GM21360 (cell line): Measurements from ENCODE around the gene TMEM198.

Source experiments
- ATAC-seq: cut with Tn5 transposase; IDR thresholded peaks from one replicate; pipeline ENCODE4 v1.9.1; 2021; ENCODE audit warnings: mild to moderate bottlenecking, moderate library complexity; ENCODE audit not compliant: unreplicated experiment

Gene TMEM198

DNA sequence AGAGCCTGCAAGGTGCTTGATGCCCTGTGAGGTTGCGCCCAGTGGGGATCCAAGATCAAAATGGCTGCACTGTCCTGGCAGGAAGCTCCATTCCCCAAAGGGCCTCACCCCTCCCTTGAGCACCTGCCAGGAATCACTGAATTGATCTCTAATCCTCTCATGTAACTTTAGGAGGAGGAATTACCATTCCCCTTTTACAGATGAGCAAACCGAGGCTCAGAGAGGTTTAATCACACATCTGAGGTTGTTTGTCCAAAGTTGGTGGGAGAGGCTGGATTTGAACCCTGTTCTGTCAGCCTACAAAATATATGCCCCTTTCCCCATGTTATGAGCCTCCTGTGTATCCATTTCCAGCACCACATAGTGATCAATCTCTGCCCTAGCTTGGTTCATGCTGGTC is 19.0 kb upstream of the TMEM198 start:
- ATAC-seq, result no peak

DNA sequence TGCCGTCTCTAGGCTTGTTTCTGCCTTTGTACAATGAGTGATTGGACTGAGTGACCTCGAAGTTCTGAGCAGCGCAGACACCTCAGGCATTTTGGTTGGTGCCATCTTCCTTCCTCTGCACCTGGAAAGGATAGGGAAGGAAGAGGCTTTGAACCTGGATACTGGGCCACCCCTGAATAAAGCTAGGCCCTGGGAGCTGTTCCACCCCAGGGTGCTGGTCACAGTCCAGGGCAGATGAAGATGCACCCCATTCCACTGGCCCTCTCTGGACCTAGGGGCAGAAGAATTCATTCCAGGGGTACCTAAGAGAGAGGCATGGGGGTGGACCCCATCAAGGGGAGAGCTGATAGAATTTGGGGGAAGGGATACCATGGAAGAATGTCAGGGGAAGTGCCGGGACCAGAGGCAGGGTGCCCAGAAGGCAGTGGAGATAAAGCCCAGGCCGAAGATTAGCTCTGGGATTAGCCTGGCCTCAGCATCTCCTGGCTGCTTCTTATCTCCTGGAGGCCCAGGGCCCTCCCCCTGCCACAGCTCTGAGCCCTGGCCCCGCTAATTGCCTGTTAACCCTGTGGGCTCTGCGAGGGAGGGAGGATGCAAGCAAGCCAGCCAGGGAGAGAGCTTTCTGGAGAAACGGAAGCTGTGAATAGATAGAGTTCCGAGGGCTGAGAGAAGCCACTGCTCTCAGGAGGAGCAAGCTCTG is 18.1 kb upstream of the TMEM198 start:
- ATAC-seq, result no peak

DNA sequence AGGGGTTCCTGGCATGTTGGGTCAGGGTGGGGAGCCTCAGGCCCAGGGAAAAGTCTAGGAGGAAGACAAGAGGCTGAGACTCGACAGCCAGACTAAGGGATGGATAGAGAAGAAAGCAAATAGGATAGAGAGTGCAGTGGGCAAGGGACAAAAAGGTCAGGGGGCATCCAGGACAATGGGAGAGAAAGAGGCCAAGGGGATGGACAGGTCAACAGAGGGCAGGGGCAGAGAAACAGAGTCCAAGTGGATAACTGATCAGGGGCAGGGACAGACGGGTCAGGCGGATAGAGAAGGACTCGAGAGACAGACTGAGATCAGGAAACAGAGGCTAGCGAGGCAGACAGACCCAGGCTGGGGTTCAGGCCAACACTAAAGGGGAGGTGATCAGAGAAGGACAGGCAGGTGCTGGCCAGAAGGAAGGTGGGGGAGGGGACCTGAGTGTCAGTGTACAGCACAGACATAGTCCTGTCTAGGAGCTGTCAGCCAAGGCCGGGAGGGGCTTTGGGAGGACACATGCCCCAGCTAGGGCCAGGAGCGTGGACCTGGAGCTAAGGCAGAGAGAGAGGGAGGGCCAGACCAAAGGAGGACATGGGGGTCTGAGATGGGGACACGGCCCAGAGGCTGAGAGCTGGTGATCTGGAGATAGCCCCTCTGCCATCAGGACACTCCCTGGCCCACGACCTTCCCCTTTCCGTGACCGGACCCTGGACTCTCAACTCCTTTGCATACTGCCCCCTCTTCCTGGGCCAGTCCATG is 17.3 kb upstream of the TMEM198 start:
- ATAC-seq, result no peak

DNA sequence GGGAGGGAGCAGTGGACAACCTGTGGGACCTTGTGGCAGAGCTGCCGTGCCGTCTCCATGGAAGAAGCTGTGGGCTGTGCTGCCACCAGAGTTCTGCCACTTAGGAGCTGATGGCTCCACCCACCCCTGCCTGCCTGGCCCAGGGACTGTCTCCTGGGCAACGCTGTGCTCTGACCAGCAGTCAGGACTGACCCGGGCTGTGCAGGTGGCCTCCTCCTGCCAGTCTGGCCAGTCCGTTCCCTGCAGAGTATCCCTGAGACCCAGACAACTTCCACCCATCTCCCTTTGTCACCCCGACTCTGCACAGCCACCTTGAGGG is 16.8 kb upstream of the TMEM198 start:
- ATAC-seq, result no peak

DNA sequence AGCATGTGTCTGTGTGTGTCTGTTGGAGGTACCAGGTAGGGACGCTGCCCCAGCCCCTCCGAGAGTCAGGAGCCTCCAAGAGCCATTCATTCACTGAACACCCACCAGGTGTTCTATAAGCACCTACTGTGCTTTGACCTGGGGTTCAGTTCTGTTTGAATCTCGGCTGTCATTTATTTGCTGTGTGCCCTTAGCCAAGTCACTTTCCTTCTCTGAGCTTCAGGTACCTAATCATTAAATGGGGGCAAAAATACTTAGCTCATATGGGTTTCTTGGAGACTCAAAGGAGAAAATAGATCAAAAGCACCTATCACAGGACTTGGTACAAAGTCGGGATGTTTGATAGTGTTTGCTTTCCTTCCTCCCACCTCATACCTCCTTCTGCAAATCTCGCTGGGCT is 16.4 kb upstream of the TMEM198 start:
- no peak for ATAC-seq

DNA sequence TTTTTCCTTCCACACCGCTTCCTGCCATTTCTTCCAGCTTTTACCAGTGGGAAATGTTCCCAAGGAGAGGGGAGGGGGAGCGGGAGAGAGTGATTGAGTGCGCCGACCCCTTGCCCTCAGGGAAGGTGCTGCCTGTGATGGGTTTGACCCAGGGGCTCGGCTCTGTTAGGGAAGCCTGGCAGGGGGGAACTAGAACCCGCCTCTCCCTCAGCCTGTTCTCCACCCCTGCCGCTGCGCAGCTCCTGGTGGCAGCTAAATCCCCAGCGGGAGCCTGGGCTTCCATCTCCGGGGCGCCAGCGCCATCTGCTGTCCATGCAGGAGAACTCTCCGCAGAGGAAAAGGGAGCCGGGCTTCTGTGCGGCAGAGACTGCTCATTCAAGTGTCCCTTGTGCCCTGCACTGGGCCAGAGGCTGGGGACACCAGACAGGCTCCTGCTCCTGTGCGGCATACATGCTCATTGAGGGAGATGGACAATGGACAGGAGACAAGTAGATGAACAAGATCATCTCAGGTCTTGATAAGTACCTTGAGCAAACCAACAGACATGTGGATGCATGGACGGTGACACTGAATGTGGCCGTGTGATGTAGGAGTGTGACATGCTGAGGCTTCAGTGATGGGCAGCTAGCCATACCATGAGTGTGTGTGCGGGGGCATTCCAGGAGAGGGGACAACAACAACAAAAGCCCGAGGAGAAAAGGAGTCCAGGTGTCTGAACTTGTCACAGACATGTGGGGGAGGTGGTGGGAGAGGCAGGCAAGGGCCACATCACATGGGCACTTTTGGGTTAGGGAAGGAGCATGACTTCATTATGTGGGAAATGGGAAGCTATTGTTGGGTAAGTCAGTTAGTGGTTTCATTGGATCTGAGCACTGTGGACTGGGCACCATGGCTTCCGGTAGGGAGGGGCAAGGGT is 13.5 kb upstream of the TMEM198 start:
- peak; percentile 60 for ATAC-seq

DNA sequence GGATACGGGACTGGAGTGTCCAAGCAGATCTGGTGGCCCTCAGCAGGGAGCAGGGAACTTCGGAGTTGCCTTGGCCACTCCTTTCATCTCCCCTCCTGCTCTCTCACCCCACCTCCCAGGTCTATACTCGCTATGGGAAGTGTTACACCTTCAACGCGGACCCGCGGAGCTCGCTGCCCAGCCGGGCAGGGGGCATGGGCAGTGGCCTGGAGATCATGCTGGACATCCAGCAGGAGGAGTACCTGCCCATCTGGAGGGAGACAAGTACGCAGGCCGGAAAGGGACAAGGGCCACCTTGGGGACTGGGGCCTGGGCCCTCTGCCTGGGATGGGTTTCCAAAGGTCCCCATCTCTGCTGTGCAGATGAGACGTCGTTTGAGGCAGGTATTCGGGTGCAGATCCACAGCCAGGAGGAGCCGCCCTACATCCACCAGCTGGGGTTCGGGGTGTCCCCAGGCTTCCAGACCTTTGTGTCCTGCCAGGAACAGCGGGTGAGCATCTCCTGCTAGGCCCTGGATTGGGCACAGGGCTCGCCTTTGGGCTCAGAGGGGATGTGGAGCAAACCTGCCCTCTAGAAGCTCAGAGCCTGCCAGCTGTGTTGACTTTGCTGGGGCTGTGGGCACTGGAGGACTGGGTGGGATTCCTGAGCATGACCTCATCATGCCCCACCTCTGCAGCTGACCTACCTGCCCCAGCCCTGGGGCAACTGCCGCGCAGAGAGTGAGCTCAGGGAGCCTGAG is 12.0 kb upstream of the TMEM198 start:
- ATAC-seq, result no peak

DNA sequence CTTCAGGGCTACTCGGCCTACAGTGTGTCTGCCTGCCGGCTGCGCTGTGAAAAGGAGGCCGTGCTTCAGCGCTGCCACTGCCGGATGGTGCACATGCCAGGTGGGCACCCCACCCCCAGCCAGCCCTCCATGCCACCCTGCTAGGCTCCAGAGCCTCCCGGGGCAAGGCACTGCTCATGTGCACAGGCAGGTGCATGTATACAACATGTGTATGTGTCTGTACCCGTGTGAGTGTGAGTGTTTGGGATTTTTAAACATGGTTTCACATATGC is 11.5 kb upstream of the TMEM198 start:
- ATAC-seq, result no peak

DNA sequence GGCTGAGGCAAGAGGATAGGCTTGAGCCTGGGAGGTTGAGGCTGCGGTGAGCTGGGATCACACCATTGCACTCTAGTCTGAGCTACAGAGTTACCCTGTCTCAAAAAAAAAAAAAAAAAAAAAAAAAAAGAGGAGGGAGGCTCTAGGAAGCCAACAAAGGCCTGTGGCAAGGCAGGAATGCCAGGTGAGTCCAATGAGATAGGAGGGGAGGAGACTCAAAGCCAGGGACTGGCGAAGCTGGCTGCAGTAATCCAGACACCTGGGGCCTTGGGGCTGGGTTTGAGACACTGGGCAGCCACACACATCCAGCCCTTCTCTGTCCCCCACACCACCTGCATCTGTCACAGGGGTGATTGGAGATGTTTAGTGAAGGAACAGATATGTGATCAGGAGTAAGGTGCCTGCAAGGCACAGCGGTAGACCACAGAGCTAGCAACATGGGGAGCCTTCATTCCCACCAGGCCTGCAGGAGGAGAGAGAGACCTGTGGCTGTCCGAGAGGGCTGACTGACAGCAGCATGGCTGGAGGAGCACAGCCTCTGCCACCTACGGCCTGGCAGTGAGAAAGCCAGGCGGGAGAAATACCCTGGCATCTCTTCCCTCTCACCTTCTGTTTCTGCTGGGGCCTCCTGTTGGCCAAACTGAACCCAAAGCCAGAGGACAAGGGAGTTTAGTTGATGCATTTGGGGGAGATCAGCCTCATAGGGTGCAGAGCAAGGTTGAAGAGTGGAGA is 9.7 kb upstream of the TMEM198 start:
- no peak for ATAC-seq

DNA sequence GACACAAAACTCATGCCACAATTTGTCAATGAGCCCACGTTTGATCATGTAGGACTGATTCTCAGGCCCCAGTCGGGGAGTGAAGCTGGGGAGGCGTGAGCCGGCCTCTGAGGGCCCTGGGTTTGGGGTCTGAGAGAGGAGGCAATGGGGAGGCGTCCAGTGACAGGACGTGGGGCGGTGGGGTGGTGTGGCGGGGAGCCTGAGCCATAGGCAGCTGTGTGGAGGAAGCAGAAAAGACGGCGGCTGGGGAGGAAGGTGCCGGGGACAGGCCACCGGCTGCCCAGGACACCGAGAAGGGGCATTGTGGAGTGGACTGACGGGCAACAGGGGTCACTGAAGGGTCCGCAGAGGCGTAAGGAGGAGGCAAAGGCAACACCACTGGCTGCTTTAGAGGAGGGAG is 7.4 kb upstream of the TMEM198 start:
- no peak for ATAC-seq

DNA sequence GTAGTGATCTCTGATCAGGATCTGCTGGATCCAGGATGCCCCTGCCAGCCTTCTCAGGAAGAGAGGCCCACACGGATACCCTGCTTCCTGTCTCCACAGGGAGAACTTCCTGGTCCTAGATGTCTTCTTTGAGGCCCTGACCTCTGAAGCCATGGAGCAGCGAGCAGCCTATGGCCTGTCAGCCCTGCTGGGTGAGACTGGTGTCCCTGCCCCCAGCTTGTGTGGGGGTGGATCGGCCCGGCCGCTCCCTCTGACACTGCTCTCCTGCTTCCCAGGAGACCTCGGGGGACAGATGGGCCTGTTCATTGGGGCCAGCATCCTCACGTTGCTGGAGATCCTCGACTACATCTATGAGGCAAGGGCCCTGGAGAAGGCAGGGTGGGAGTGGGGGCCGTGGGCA is 6.9 kb upstream of the TMEM198 start:
- ATAC-seq, result no peak

DNA sequence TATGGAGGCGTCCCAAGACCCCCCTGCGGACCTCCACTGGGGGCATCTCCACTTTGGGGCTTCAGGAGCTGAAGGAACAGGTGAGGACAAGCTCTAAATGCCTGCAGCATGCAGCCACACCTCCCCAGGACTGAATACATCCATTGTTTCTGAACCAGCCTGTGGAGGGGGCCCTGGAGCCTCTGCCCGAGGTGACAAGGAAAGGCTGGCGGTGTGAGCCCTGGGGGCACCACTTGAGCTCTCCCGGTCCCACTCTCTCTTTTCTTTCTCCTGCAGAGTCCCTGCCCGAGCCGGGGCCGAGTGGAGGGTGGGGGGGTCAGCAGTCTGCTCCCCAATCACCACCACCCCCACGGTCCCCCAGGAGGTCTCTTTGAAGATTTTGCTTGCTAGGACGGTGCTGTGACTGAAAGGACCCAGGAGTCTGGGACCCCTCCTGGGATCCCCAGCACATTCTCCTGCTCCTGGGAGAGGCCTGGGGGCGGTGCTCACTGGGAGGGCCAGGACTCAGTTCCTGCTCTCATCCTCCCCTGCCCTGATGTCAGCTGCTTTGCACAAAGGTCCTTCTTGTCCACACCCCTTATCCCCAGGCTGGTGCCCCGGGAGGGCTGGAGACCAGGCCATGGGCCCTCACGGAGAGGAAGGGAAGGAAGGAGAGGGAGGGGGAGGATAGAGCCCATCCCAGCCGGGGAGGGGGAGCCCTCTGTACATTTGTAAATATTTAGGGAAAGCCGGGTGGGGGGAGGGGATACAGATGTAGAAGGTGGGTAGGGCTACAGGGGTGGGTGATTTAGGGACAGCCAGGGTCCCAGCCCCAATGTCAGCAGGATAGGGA is 6.0 kb upstream of the TMEM198 start:
- no peak for ATAC-seq

DNA sequence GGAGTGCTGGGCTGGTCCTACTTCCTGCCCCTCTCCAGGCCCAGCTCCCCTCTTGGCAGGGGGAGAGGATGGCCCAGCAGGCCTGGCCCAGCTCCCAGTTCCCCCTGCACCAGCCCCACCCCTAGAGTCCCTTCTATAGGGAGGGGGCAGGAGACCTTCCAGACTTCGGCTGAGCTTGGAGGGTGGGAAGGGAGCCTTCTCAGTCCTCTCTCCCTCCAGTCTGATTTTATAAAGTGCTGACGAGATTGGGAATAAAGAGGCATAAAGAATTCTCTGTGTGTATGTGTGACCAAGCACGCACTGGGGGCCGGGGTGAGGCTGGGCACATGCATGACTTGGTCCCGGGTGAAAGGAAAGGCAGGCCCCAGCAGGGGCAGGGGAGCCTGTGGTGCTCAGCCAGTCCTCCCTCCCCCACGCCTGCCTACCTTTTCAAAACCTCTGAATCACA is 5.3 kb upstream of the TMEM198 start:
- ATAC-seq, result no peak

DNA sequence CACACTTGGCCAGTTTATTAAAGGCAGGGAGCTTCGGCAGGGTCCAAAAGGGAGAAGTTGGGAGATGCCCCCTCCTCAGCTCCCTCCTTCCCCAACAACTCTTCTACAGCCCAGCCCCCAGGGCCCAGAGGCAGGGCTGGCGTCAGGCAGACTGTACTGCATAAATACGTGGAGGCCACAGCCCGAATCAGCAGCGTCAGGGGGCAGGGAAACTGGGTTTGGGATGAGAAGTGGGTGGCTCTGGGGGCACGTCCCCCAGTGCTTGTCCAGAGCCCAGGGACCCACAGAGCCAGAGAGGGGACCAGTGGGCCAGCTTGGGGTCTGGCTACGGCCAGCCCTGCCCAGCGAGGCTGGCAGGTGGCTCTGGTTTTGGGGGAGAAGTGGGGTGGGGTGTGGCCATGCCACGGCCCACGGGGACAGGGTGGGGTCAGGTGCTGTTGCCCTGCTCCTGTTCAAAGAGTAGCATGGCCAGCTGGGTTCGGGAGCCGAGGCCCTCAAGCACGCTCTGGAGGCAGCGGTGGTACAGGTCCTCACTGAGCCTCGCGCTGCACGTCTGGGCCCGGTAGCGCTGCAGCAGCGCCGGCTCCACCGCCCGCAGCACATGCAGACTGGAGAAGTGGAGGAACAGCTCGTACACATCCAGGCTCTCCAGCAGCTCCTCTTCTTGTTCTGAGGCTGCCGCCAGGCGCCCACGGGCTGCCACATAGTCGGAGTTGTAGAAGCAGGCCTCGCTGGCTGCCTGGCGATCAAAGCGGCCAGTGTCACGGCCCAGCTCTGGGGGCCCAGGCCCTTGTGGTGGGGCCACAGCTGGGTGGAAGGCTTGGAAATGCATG is 4.7 kb upstream of the TMEM198 start:
- ATAC-seq, result no peak

DNA sequence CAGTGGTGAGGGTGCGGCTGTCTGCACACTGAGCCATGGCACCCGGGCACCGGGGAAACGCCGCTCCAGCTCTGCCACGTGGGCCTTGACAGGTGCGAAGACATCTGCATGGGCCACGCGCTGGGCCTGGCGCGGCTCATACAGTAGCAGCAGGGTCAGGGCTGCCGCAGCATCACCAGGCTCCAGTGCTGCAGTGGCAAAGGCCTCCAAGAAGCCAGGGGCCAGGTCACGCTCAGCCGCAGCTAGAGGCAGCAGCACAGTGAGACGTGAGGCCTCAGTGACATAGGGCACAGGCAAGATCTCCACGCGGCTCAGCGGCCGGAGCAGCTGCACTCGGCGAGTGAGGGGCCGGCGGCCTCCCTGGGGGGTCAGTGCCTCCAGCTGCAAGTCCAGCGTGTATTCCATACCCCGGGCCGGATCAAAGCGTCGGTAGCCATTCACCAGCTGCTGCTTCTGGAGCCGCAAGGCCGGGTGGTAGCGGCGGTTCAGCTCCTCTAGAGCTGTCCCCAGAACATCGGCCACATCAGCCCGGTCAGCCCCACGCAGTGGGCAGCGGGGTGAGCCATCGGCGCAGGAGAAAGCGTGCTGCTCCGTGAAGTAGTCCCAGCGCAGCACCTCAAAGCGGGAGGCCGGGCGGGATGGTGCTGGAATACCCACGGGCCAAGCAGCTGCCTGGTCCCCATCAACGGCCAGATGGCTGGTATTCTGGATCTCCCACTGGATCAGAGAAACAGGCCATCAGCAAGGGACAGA is 3.7 kb upstream of the TMEM198 start:
- no peak for ATAC-seq

DNA sequence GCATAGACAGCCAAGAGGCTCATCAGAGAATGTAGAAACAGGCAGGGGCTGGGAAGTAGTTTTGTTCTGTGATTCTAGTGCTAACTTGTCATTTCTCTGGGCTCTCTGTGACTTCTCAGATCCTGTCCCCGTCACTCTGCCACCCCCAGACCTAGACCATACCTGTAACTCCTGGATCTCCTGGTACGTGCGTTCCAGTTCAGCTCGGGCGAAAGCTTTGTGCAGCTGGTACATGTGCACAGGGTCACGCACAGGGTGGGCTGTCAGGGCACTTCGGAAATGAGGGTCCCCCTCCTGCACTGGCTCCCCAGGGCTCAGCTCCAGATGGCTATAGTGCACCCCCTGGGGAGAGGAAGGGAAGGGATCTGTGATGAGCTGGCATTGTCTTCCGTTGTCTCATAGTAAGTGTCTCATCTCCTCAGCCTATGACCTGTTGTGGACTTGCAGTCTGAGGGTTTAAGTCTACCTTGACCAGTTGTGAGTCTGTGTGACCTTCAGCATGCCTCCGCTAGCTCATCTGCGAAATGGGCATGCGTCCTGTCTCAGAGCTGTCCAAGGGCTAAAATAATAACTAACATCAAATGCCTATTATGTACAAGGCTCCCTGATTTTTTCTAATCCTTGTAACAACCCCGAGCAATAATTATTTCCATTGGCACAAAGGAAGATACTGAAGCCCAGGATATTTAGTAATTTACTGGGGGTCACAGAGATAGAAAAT is 2.9 kb upstream of the TMEM198 start:
- no peak for ATAC-seq

DNA sequence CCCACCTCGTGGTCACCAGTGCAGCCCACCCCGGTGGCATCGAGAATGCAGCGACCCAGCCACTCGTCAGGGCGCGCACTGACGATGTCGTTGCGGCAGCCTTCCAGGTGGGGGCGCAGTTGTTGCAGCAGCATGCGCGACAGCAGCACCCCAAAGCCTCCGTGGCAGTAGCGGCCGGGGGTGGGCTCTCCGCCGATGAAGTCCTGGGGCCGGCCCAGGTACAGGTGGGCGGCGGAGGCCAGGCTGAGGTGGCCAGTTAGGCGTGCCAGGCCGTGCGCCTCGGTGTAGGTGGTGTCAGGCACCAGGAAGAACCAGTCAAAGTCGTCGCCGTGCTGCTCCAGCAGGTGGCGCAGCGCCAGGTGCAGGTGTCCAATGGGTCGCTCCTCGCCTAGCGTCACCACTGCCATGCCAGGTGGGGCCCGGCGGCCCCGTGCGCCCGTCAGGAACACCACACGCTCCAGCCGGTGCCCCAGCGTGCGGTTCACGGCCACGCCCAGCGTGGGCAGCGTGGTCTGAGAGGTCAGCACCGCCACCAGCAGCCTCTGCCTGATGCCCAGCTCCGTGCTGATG is 2.1 kb upstream of the TMEM198 start:
- peak; percentile 42 for ATAC-seq
